Activated CD8-positive, alpha-beta memory T cell treated with anti-CD3 and anti-CD28 coated beads for 36 hours (primary cell): ENCODE measurements around the gene SEPTIN2. TPM values are rescaled to one million over a fixed set of nuclear protein-coding genes. Genes with fewer than 3 reads are reported as not detected.
"Not testable (repeated sequence)": the region's sequence is repeated elsewhere in the genome, so short reads cannot be mapped to it uniquely, and the experiment has no call there.

Source experiments
- CTCF ChIA-PET: fragments of 350-600 bp; sonication (Branson Sonifier 250); formaldehyde crosslinking; loops from one replicate; lab custom pipeline; 2021; ENCODE audit warnings: antibody characterized with exemption; lab: Charles Lee
- POLR2A ChIA-PET: fragments of 350-600 bp; sonication (Branson Sonifier 250); formaldehyde crosslinking; loops from one replicate; lab custom pipeline; 2021; ENCODE audit warnings: antibody characterized with exemption; lab: Charles Lee
- total RNA-seq, 2 experiments: library from RNA; stranded (reverse); gene quantifications; one replicate each; pipeline ENCODE4 v1.2.3, GENCODE V29; 2021

SEPTIN2 gene
- total RNA-seq, 2 experiments from 2014 or later, result 276 to 296 TPM

DNA sequence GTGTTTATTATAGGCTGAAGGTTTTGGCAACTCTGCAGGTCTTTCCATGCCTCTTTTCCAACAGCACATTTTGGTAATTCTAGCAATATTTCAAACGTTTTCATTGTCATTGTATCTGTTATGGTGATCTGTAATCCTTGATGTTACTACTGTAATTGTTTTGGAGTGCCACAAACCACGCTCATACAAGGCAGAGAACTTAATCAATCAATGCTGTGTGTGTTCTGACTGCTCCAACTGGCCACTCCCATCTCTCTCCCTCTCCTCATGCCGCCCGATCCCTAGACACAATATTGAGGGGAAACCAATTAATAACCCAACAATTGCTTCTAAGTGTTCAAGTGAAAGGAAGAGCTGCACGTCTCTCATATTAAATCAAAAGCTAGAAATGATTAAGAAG is 33.2 kb upstream of the SEPTIN2 start:
- CTCF ChIA-PET, result no interaction called here
- POLR2A ChIA-PET, result no interaction called here

DNA sequence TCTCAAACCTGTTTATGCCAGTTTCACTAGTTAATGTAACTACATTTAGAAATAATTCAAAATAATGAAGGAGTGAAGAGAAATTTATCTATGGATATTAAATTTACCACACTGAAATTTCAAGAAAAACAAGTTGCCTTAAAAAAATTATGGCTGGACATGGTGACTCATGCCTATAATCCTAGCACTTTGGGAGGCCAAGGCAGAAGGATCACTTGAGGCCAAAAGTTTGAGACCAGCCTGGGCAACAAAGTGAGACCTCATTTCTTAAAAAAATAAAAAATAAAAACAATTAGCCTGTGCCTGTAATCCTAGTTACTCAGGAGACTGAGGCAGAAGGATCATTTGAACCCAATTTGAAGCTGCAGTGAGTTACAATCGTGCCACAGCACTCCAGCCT is 30.1 kb upstream of the SEPTIN2 start:
- ChIA-PET POLR2A (no interaction called here), CTCF (no interaction called here)

DNA sequence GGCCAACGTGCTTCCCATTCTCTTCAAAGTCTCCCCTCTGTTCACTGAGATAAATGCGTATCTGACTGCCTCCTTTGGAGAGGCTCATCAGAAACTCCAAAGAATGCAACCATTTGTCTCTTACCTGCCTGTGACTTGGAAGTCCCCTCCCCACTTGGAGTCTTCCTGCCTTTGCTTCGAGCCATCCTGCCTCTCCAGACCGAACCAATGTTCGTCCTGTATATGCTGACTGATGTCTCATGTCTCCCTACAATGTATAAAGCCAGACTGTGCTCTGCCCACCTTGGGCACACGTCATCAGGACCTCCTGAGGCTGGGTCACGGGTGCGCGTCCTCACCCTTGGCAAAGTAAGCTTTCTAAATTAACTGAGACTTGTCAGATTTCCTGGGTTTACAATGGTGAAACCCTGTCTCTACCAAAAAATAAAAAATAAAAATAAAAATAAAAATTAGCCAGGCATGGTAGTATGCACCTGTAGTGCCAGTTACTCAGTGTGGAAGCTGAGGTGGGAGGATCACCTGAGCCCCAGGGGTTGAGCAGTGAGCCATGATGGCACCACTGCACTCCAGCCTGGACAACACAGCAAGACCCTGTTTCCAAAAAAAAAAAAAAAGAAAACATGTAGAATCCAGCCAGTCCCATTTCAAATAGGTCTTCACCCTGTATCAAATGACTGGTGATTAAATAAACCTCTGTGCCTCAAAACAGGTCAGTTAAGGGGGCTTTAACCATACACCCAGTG is 29.2 kb upstream of the SEPTIN2 start:
- ChIA-PET CTCF (no interaction called here), POLR2A (no interaction called here)

DNA sequence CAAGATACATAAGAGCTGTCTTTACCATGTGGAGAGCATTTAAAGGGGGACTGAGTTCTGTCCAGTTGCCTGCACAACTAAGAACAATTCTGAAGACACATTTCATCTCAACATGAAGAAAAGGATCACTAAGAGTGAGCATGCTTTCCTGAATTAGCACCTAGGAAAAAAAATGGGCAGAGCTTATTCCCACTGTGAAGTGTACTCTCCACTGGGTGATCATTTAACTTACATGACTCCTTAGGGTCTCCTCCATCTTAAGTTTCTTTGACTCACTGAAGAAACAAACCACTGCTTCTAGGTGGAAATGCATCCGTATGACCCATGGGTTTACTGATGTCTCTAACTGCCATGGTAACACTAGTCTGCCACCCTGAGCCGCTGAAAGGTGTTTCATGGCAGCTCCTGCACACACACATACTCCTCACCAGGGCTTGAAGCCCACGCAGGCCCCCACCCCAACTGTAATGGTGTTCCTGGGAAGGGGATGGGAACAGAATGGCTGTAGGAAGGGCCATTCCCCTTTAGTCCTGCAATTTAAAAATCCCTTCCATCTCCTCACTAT is 27.3 kb upstream of the SEPTIN2 start:
- ChIA-PET CTCF (interaction anchor here (1.6 kb wide), 1 partner anchor 10 kb away, joined by 4 read pairs; no protein-coding TSS in a partner anchor), POLR2A (no interaction called here)

DNA sequence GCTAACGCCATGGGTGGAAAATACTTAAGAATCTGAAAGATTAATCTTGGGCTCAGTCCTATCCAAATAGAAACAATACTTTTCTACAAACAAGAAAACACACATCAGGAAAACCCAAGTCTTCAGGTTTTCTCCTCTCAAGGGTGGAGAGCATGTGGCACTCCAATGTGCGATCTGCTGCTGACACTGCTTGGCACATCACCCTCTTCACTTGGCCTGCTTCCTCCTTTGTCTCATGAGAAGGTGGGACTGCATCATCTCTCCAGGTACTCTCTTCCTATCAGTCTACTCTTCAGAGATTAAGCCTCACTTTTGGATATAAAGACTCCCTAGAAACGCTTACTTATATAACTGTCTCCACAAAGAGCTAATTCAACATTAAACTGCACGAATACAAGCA is 26.7 kb upstream of the SEPTIN2 start:
- ChIA-PET CTCF (no interaction called here), POLR2A (no interaction called here)

DNA sequence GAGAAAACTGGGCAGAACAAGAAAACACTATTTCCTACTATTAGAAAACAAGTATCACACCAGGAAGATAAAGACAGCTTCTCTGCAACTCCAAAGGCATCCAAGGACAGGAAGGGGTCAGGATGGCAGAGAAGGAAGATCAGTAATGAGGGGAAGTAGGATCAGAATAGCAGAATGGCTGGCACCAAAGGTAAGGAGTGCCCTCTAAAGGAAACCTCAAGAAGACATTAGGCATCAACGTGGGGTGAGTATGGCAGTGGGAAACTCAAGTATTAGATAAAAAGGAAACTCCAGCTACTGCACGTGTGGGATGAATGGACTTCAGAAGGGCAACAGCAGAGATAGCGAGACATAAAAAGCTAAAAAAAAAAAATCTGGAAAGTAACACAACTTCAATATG is 26.1 kb upstream of the SEPTIN2 start:
- CTCF ChIA-PET, result no interaction called here
- POLR2A ChIA-PET, result no interaction called here

DNA sequence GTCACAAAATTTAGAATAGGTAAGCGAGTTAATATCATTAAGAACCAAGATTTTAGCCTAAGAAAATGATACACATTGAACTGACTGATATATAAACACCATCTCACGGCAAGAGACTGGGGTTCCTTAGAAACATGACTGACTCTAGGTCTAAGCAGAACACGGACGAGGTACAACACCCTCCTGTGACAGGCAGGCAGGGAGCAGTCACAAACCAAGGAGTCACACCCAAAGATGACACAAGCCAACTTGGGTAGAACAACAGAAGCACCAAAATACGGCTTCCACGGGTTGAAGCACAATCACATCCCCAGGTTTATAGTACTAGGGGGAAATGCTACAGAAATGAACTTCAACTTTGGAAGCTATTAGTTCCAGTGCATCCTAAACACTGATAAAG is 24.6 kb upstream of the SEPTIN2 start:
- CTCF ChIA-PET, result interaction anchor here (0.7 kb wide), 1 partner anchor 184 kb away, joined by 4 read pairs; no protein-coding TSS in a partner anchor
- POLR2A ChIA-PET, result no interaction called here

DNA sequence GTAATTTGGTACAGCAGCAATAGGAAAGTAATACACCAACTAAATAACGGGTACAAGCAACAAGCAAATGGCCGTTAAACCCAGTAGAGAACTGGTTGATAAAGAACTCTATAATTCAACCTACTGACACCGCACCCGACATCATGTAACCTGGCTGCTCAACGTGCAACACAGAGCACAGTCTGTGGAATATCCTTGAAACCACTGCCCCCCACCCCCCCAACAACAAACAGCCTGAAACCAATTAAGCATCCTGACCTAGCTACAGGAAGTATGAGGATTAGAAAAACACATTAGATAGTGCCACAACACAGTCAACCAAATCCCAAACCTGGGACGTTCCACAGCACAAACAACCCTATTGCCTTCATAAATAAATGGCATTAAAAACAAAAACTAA is 23.7 kb upstream of the SEPTIN2 start:
- ChIA-PET POLR2A (no interaction called here), CTCF (no interaction called here)

DNA sequence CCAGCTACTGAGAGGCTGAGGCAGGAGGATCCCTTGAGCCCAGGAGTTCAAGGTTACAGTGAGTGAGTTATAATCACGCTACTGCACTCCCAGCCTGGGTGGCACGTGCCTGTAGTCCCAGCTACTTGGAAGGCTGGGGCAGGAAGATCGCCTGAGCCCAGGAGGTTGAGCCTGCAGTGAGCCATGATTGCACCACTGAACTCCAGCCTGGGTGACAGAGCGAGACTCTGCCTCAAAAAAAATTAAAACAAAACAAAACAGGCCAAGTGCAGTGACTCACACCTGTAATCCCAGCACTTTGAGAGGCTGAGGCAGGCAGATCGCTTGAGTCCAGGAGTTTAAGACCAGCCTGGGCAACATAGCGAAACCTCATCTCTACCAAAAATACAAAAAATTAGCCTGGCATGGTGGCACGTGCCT is 22.3 kb upstream of the SEPTIN2 start:
- CTCF ChIA-PET, result interaction anchor here (0.9 kb wide), 1 partner anchor 32 kb away, joined by 3 read pairs; no protein-coding TSS in a partner anchor
- POLR2A ChIA-PET, result not testable (repeated sequence)

DNA sequence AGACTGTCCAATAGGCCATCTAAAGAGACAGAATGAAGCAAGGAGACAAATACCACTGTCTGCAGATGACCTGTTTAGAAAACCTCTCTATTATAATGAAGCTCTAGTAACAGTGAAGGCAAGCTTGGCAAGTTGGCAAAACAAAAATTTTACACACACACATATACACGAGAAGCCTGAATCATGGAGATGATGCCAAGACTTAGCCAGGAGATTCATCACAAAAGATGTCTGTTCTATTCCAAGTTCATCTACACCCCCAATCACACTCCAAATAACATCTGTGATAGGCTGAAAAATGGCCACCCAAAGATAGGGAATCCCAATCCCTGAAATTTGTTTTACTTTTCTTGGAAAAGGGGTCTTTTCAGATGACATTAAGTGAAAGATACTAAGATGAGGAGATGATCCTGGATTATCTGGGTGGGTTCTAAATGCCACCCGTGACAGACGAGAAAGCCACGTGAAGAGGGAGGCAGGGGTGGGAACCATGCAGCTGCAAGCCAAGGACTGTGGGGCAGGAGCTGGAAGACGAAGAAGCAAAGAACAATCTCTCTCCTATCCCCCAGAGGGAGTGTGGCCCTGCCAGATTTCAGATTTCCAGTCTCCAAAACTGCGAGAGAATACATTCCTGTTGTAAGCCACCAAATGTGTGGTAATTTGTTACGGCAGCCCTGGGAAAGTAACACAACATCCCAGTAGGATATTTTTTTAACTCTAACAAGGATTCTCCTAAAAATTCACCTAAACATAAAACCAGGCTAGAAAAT is 20.2 kb upstream of the SEPTIN2 start:
- CTCF ChIA-PET, result interaction anchor here (0.6 kb wide), 1 partner anchor 426 kb away, joined by 3 read pairs; no protein-coding TSS in a partner anchor
- POLR2A ChIA-PET, result no interaction called here

DNA sequence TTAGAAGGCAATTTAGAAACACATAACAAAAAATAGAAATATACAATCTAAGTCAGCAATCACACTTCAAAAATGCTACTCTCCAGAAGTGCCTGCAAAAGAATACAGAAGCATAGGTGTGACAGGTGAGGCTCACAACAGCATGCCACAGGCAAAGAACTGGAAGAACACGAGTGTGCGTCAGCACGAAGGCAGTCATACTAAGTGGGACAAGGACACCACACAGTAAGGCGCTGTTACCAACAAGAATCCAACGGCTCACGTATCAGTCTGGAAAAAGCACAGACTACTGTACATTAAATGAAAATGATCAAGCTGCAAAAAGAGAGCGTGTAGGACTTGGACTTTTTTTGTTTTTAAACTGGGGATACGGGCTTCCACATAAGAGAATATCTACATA is 19.0 kb upstream of the SEPTIN2 start:
- ChIA-PET CTCF (no interaction called here), POLR2A (no interaction called here)

DNA sequence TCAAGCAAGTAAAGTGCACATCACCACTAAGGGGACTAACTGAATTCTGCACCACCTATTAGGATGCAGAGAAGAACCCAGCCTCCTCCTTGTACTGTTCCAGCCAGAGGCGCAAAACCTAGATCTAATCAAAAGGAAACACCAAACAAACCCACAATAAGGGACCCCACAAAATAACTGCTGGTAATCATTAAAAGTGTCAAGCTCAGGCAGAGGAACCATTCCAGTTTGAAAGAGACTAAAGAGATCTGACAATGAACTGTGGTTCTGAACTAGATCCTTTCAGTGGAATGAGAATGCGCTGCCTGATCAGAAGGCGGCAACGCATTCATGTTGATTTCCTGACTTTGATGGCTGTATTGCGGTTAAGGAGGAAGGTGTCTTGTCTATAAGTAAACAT is 17.1 kb upstream of the SEPTIN2 start:
- ChIA-PET POLR2A (interaction anchor here (0.7 kb wide), 1 partner anchor 14 kb away, joined by 10 read pairs; no protein-coding TSS in a partner anchor), CTCF (interaction anchor here (1.3 kb wide), 1 partner anchor 11 kb away, joined by 4 read pairs; no protein-coding TSS in a partner anchor)

DNA sequence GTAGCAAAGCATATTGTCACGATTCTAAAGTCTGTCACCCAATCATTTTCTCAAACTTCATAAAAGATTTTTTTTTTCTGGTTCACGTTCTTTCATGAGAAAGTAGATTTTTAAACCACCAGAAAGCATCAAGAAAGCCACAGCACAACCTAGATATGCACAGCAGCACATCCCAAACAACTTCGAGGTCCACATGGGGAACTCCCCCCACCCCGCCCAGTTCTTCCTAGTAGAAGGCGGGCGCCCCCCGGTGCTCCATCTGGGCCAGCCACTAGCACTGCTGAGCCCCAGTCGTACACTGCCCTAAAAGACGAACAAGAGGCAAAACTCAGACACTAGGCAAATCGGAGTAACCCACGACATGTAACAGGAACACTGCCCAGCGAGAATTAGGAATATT is 15.7 kb upstream of the SEPTIN2 start:
- ChIA-PET CTCF (interaction anchor here (0.6 kb wide), 1 partner anchor 342 kb away, joined by 3 read pairs; no protein-coding TSS in a partner anchor), POLR2A (no interaction called here)

DNA sequence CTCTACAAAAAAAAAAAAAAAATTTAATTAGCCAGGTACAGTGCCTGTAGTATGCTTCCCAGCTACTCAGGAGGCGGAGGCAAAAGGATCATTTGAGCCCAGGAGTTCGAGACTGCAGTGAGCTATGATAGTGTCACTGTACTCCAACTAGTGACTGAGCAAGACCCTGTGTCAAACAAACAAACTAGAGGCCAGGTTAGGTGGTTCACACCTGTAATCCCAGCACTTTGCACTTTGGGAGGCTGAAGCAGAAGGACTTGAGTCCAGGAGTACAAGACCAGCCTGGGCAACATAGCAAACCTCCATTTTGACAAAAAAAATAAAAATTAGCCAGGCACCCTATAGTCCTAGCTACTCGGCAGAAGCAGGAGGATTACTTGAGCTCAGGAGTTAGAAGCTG is 13.6 kb upstream of the SEPTIN2 start:
- ChIA-PET POLR2A (no interaction called here), CTCF (no interaction called here)

DNA sequence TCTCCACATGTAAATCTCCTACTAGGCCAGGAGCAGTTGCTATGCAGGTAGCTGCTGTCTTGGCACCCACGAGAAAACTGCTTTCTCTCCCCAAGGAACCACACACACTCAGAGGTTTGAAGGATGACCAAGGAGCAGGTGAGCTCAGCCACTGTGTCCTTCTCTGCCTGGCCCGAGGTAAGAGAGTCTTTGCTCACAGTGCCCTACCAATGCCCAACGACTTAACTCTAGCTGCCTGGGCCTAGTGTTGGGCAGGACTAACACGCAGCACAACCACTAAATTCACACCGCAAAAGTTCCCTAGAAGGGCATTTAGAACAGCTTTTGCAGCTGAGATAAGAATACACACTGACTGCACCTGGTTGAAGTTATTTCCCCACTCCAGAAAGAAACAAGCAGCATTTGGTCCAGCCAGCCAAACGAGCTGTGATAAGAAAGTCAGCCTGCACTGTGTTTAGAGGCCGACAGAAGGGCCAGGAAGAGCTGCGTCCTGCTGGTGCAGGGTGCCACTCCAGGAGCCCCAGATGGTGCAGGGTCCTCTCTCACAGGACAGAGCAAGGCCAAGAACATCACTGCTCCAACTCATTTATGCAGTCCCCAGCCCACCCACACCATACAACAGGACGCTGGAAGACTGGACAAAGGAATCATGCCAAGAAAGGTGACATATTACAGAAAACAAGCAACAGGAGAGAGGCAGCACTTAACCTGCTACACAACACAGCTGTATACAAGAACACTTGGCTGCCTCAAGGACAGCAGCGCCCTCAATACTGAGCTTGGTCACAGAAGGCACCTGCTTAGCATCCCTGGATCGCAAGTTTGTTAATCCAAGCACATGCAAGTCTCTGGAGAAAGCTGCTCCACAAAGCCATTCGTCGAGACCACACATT is 12.7 kb upstream of the SEPTIN2 start:
- CTCF ChIA-PET, result no interaction called here
- POLR2A ChIA-PET, result no interaction called here

DNA sequence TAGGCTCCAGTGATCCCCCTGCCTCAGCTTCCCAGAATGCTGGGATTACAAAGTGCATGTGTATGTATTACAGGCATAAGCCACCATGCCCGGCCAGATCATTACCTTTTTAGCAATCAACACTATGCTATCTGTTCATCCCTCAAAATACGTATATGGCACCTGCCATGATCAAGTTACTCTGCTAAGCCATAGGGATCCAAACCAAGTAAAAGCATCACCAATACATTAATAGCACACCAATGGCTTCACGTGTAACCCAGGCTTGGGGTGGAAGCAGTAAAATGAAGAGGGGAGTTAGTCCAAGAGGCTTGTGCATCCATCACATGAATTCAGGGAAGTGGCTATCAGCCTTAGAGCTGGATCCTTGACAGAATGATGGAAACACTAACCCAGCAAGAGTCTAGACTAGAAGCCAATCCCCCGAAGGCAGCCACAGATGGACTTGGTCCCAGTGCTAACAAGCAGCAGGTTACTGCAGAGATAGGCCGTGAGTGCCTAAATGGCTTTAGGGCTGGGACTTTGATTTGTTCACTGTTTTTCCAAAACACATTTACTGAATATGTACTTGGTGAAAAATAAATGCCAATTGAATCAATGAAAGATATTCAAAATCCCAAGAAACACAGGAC is 11.6 kb upstream of the SEPTIN2 start:
- ChIA-PET POLR2A (no interaction called here), CTCF (no interaction called here)

DNA sequence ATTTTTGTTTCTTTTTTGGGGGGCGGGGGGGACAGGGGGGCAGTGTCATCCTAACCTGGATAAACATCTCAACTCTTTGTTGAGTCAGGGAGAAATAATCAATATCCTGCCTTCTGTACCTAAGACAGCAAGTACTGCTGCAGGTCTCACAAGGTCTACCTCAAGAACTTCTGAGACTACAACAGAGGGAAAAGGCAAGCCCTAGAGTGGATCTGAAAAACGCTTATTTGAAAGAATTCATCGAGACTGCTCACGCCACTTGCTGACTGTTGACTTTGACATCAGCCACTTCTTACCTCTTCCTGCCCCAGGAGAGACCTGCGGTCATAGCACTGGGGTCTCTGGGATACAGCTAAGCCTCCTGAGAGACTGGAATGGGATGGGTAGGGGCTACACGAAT is 8.7 kb upstream of the SEPTIN2 start:
- POLR2A ChIA-PET, result interaction anchor here (0.6 kb wide), 1 partner anchor 427 kb away, joined by 4 read pairs; no protein-coding TSS in a partner anchor
- CTCF ChIA-PET, result no interaction called here

DNA sequence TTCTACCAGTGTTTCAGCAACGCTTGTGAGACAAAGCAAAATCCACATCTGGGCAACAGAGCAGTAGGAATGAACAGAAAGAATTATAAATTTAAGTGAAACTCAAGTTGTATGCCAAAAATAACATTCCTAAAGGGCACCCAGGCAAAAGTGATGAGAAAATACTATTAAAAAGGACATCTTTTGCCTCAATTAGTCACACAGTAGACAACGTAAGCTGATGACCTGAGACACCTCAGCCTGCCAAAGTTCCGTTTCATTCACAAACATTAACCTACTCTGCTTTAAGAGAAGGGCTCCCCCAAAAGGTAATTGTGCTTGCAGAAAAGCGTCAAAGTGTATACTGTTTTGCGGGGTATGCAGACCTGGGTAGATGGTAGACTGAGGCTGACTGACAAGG is 7.5 kb upstream of the SEPTIN2 start:
- POLR2A ChIA-PET, result no interaction called here

More for the DNA sequence above, 7.5 kb upstream of the SEPTIN2 start:
- CTCF ChIA-PET, result no interaction called here
